ENCODE measurements around the gene KRTAP2-1.
"Not testable (repeated sequence)": the region's sequence is repeated elsewhere in the genome, so short reads cannot be mapped to it uniquely, and the experiment has no call there.

The KRTAP2-1 gene, protein sequence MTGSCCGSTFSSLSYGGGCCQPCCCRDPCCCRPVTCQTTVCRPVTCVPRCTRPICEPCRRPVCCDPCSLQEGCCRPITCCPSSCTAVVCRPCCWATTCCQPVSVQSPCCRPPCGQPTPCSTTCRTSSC

GRCh38 chr17:41046735-41047465, at the start of gene KRTAP2-1:
KRTAP2-1 (minus strand) TSS chr17:41047316; CDS start chr17:41047267, 49 bp downstream.
- H3K4me3 ChIP-seq (ENCODE audit: low read length); H3K9me3 ChIP-seq (ENCODE audit: control insufficient read depth, low read depth, low read length); H3K9ac ChIP-seq (ENCODE audit: low read length); H3K27ac ChIP-seq (ENCODE audit: low read length); H3K4me1 ChIP-seq (ENCODE audit: control insufficient read depth, low read depth, low read length); H3K27me3 ChIP-seq (ENCODE audit: control insufficient read depth, insufficient read depth, low read length); H3K36me3 ChIP-seq (ENCODE audit: control insufficient read depth, low read depth, low read length): not testable (repeated sequence)

- no peaks in the 10 kb centered on the region for H3K27me3 ChIP-seq (ENCODE audit: control insufficient read depth, insufficient read depth, low read length)
- H3K36me3 ChIP-seq (ENCODE audit: control insufficient read depth, low read depth, low read length) = no peaks in the 10 kb centered on the region
- H3K27ac ChIP-seq (ENCODE audit: low read length) = no peak overlapping the region
- no peak overlapping the region for H3K4me3 ChIP-seq (ENCODE audit: low read length)
- H3K9ac ChIP-seq (ENCODE audit: low read length) = no peak overlapping the region
- H3K9me3 ChIP-seq (ENCODE audit: control insufficient read depth, low read depth, low read length) = peaks cover 3% of the 10 kb centered on the region
- no peaks in the 10 kb centered on the region for H3K4me1 ChIP-seq (ENCODE audit: control insufficient read depth, low read depth, low read length)
Observed at GRCh38 chr17:41096055-41096454, 48.9 kb upstream of the KRTAP2-1 start.

- not testable (repeated sequence) for H3K27ac ChIP-seq (ENCODE audit: low read length); H3K36me3 ChIP-seq (ENCODE audit: control insufficient read depth, low read depth, low read length); H3K4me3 ChIP-seq (ENCODE audit: low read length); H3K9me3 ChIP-seq (ENCODE audit: control insufficient read depth, low read depth, low read length); H3K27me3 ChIP-seq (ENCODE audit: control insufficient read depth, insufficient read depth, low read length); H3K9ac ChIP-seq (ENCODE audit: low read length); H3K4me1 ChIP-seq (ENCODE audit: control insufficient read depth, low read depth, low read length)
Observed at GRCh38 chr17:41088760-41089352, 41.7 kb upstream of the KRTAP2-1 start.

- H3K4me1 ChIP-seq (ENCODE audit: control insufficient read depth, low read depth, low read length); H3K27me3 ChIP-seq (ENCODE audit: control insufficient read depth, insufficient read depth, low read length); H3K9me3 ChIP-seq (ENCODE audit: control insufficient read depth, low read depth, low read length); H3K4me3 ChIP-seq (ENCODE audit: low read length); H3K9ac ChIP-seq (ENCODE audit: low read length); H3K36me3 ChIP-seq (ENCODE audit: control insufficient read depth, low read depth, low read length); H3K27ac ChIP-seq (ENCODE audit: low read length): not testable (repeated sequence)
Observed at GRCh38 chr17:41084100-41084856, 37.2 kb upstream of the KRTAP2-1 start, which contains the start of gene KRTAP4-7. KRTAP4-7 (plus strand) TSS chr17:41084150; CDS start chr17:41084207, 57 bp downstream.

DNA sequence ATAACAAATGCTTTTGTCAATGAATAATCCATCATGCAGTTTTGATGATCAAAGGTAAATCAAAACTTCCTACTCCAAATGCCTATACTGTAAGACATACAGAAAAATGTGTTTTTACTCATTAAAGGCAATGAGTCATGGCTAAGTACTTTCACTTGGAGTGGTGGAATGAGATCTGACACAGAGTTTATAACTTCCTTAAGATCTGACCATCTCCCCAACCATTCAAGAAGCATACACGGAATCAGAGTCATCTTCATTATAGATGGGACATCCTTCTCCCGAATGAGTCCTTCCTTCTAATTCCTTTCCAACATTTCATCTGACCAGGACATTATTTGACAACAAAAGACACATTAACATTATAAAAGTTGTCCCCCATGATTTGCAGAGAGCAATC, 36.3 kb upstream of the KRTAP2-1 start:
- H3K4me1 ChIP-seq (ENCODE audit: control insufficient read depth, low read depth, low read length); H3K9ac ChIP-seq (ENCODE audit: low read length); H3K4me3 ChIP-seq (ENCODE audit: low read length); H3K27me3 ChIP-seq (ENCODE audit: control insufficient read depth, insufficient read depth, low read length); H3K36me3 ChIP-seq (ENCODE audit: control insufficient read depth, low read depth, low read length); H3K27ac ChIP-seq (ENCODE audit: low read length); H3K9me3 ChIP-seq (ENCODE audit: control insufficient read depth, low read depth, low read length): not testable (repeated sequence)

GRCh38 chr17:41082626-41083025, 35.5 kb upstream of the KRTAP2-1 start:
- no peak overlapping the region for H3K9ac ChIP-seq (ENCODE audit: low read length)
- no peak overlapping the region for H3K27ac ChIP-seq (ENCODE audit: low read length)
- H3K27me3 ChIP-seq (ENCODE audit: control insufficient read depth, insufficient read depth, low read length) = no peaks in the 10 kb centered on the region
- no peaks in the 10 kb centered on the region for H3K9me3 ChIP-seq (ENCODE audit: control insufficient read depth, low read depth, low read length)
- H3K4me3 ChIP-seq (ENCODE audit: low read length) = no peak overlapping the region
- H3K4me1 ChIP-seq (ENCODE audit: control insufficient read depth, low read depth, low read length) = no peaks in the 10 kb centered on the region
- no peaks in the 10 kb centered on the region for H3K36me3 ChIP-seq (ENCODE audit: control insufficient read depth, low read depth, low read length)

DNA sequence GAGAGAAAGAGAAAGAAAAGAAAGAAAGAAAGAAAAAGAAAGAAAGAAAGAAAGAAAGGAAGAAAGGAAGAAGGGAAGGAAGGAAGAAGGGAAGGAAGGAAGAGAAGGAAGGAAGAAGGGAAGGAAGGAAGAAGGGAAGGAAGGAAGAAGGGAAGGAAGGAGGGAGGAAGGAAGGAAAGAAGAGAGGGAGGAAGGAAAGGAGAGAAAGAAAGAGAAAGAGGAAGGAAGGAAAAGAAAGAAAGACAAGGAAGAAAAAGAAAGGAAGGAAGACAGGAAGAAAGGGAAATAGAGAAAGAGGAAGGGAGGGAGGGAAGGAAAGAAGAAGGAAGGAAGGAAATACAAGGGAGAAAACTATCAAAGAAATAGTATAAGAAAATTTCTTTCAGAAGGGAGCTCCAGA, 29.7 kb upstream of the KRTAP2-1 start:
- no peaks in the 10 kb centered on the region for H3K27me3 ChIP-seq (ENCODE audit: control insufficient read depth, insufficient read depth, low read length)
- H3K9me3 ChIP-seq (ENCODE audit: control insufficient read depth, low read depth, low read length) = no peaks in the 10 kb centered on the region
- H3K36me3 ChIP-seq (ENCODE audit: control insufficient read depth, low read depth, low read length) = no peaks in the 10 kb centered on the region
- H3K27ac ChIP-seq (ENCODE audit: low read length) = no peak overlapping the region
- H3K4me3 ChIP-seq (ENCODE audit: low read length) = no peak overlapping the region
- H3K9ac ChIP-seq (ENCODE audit: low read length) = no peak overlapping the region
- no peaks in the 10 kb centered on the region for H3K4me1 ChIP-seq (ENCODE audit: control insufficient read depth, low read depth, low read length)

DNA sequence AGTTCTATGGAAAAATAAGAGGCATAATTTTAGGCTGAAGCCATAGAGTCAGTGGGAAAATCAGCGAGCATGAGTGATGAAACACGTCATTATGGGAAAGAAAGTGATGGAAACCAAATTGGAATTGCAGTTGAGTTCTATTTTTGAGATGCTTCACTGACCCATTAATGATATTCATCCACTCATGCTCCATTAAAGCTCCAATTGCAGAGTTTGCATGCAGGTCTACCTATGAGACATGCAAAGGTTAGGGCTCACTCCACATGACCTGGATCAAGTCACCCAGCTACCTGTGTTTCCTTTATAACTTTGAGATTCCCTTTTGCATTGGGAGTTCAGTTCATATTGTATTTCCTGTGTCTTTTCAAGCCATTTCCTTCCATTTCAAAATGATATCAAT, 26.6 kb upstream of the KRTAP2-1 start:
- no peak overlapping the region for H3K4me3 ChIP-seq (ENCODE audit: low read length)
- no peaks in the 10 kb centered on the region for H3K27me3 ChIP-seq (ENCODE audit: control insufficient read depth, insufficient read depth, low read length)
- H3K4me1 ChIP-seq (ENCODE audit: control insufficient read depth, low read depth, low read length) = no peaks in the 10 kb centered on the region
- H3K9ac ChIP-seq (ENCODE audit: low read length) = no peak overlapping the region
- no peak overlapping the region for H3K27ac ChIP-seq (ENCODE audit: low read length)
- H3K9me3 ChIP-seq (ENCODE audit: control insufficient read depth, low read depth, low read length) = no peaks in the 10 kb centered on the region
- H3K36me3 ChIP-seq (ENCODE audit: control insufficient read depth, low read depth, low read length) = no peaks in the 10 kb centered on the region

DNA sequence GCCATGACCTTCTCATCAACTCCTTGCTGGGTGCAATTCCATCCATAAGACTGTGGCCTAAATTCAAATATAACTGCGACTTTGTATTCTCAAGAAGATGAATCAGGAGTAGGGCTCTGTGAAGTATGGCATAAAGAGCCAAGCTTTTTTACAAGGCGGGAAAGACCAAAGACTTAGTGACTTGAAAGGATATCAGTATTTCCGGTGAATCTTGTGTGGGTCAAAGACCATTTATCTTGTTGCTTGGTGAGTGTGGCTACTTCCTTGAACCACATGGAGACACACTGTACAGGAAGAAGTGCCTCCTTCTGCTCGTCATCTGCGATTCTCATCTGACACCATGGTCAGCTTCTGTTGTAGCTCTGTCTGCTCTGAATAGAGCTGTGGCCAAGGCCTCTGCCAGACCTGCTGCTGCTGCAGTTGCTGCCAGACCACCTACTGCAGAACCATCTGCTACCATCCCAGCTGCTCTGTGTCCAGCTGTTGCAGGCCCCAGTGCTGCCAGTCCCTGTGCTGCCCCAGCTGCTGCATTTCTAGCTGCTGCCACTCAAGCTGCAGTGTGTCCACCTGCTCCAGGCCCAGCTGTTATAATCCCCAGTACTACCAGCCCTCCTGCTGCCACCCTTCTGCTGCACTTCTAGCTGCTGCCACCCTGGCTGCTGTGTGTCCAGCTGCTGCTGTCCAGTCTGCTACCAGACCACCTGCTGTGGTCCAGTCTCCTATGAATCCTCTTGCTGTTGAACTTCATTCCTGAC, 24.7 kb upstream of the KRTAP2-1 start:
- H3K9ac ChIP-seq (ENCODE audit: low read length) = no peak overlapping the region
- no peaks in the 10 kb centered on the region for H3K27me3 ChIP-seq (ENCODE audit: control insufficient read depth, insufficient read depth, low read length)
- H3K27ac ChIP-seq (ENCODE audit: low read length) = no peak overlapping the region
- H3K36me3 ChIP-seq (ENCODE audit: control insufficient read depth, low read depth, low read length) = no peaks in the 10 kb centered on the region
- no peaks in the 10 kb centered on the region for H3K4me1 ChIP-seq (ENCODE audit: control insufficient read depth, low read depth, low read length)
- H3K9me3 ChIP-seq (ENCODE audit: control insufficient read depth, low read depth, low read length) = no peaks in the 10 kb centered on the region
- no peak overlapping the region for H3K4me3 ChIP-seq (ENCODE audit: low read length)

GRCh38 chr17:41069031-41069430, 21.9 kb upstream of the KRTAP2-1 start:
- H3K36me3 ChIP-seq (ENCODE audit: control insufficient read depth, low read depth, low read length) = no peaks in the 10 kb centered on the region
- H3K27me3 ChIP-seq (ENCODE audit: control insufficient read depth, insufficient read depth, low read length) = no peaks in the 10 kb centered on the region
- H3K4me3 ChIP-seq (ENCODE audit: low read length) = no peak overlapping the region
- H3K9ac ChIP-seq (ENCODE audit: low read length) = no peak overlapping the region
- no peak overlapping the region for H3K27ac ChIP-seq (ENCODE audit: low read length)
- H3K9me3 ChIP-seq (ENCODE audit: control insufficient read depth, low read depth, low read length) = no peaks in the 10 kb centered on the region
- no peaks in the 10 kb centered on the region for H3K4me1 ChIP-seq (ENCODE audit: control insufficient read depth, low read depth, low read length)

GRCh38 chr17:41067281-41067680, 20.2 kb upstream of the KRTAP2-1 start:
- Histone ChIP-seq H3K9ac (ENCODE audit: low read length) (no peak overlapping the region), H3K4me3 (ENCODE audit: low read length) (no peak overlapping the region), H3K36me3 (ENCODE audit: control insufficient read depth, low read depth, low read length) (no peaks in the 10 kb centered on the region), H3K27ac (ENCODE audit: low read length) (no peak overlapping the region), H3K27me3 (ENCODE audit: control insufficient read depth, insufficient read depth, low read length) (no peaks in the 10 kb centered on the region), H3K9me3 (ENCODE audit: control insufficient read depth, low read depth, low read length) (no peaks in the 10 kb centered on the region), H3K4me1 (ENCODE audit: control insufficient read depth, low read depth, low read length) (no peaks in the 10 kb centered on the region)

All from iPS-18a (cell line).